Measurements from ENCODE around the gene CUZD1.

Gene CUZD1

DNA sequence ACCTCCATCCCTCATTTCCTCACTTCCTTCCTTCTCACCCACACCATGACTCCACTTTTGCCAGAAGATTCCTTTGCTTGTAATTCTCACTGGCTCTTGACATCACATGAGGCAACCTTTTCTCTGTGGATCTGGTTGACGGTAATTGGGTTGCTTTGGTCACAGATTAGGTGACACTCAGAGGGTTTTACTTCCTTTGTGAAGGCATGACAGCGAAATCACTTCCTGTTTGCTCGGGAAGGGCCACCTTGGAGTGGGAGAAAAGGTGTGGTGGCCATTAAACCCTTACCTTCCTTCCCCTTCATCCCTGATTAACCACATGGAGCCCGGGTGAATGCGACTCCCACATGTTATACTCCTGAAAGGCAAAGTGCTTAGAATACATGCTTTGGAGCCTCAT, 30.2 kb downstream of the CUZD1 start:
- DNase-seq (ENCODE audit: low read depth): no peak

DNA sequence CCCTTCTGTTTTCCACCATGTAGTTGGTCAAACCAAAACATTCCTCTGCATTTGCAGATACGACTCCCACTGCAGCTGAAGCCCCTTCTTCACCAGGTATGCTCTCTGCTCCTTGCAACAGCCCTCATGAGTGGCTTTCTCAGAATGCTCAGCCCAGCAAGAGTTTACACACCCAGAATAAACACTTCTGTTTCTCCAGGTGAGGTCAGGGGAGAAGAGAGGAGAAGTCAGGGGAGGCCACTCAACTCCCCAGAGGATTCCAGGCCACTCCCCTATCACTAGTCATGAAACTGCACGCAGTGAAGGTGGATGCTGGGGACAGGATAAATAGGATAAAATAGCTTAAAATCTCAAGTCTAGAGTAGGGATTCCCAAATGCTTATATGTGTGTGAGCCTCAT, 31.2 kb downstream of the CUZD1 start:
- DNase-seq (ENCODE audit: low read depth): no peak

DNA sequence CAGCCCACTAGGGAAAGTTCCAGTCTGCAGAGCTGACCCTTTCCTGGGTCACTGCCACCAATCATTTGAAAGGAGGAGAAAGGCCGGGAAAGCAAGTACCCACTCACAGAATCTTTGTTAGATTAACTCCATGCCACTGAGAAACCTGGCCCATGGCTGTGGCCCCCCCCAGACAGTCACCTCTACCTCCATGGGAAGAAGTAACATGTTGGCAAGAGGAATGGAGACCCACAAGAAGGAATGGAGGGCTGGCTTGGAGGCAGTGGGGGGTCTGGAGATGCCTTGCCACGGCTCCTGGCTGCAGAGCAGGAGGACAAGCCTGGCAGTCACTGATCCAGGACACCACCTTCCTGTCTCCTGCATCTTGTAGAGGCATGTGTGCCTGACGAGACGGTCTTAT, 32.9 kb downstream of the CUZD1 start:
- DNase-seq (ENCODE audit: low read depth): no peak

DNA sequence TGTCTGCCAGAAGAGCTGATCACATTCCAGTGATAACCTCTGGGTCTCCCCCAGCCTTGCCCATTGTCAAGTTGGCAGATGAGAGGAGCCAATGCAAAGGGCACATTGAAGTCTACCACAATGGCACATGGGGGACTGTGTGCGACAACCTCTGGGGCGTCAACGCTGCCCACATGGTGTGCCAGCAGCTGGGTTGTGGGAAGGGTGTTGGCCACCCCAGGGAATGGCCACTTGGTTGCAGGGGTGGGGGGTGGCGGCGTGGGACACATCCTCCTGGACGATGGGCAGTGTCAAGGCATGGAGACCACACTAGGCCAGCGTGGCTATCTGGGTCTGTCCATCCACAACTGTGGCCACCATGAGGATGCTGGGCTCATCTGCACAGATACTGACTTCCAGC, 43.4 kb downstream of the CUZD1 start:
- no peak for DNase-seq (ENCODE audit: low read depth)

DNA sequence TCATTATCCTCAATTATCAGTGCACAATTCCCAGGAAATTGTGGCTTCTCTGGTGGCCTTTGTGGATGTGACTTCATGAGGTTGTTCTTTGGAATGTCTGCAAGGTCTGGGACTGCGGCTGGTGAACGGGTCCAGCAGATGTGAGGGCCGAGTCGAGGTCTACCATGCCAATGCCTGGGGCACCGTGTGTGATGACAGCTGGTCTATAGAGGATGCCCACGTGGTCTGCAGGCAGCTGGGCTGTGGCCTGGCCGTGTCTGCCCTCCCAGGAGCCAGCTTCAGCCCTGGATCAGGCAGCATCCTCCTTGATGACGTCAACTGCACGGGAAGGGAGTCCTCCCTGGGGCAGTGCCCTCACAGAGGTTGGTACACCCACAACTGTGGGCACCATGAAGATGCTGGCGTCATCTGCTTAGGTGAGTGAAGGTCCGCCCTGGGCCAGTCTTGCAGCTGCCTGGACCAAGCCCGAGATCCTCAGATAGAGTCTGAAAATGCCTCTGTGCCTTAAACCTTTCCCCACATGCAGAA, 46.9 kb downstream of the CUZD1 start:
- DNase-seq (ENCODE audit: low read depth): no peak

DNA sequence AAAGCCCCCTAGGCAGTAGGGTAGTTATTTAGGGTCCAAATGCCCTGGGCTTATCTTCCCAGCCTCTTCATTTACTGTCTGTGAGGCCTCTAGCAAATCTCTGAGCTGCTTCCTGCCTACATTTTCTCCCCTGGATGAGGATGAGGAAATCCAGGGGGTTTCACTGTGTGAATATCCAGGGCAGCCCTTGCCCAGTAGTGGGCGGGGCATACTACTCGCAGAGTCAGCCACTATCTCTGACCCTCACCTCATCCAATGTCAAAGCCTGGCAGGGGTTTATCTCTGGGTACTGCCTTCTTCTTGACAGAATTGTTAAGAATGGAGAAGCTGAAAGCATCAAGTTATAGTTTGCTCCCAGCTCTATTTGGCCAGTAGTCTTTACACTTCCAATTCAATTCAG, 48.9 kb downstream of the CUZD1 start:
- no peak for DNase-seq (ENCODE audit: low read depth)

DNA sequence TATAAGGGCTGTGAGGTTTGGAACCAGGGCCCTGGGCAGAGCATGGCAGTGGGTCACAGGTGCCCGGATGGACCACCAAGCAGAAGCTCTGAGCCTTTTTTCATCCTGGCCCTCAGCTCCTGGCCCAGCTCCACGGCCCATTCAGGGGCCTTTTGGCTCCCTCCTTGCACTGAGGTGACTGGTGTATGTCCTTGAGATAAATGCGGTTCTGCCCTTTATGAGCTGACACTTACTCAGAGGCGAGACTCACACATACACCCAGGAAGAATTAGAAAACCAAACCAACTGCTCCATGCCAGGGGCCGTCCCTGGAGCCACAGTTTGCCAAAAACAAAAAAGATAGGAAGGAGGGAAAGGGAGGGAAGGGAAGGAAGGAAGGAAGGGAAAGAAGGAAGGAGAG, 49.7 kb downstream of the CUZD1 start:
- DNase-seq (ENCODE audit: low read depth): no peak

DNA sequence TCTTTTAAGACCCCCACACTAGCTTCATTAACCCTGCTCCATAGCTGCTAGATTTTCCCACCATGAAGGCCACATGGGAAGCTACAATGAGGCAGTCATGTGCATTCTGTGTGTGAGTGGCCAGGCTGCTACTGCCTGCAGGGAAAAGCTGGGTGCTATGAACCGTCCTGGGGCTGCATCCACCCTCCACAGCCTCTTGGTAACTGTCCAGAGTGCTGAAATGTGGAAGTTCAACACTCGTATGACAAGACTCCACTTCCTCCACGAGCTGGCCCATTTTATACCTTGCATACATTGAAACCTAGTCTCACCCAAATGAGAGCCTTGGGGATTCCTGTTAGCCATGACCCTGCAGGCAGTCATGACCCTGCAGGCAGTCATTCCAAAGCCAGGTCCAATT, 59.4 kb downstream of the CUZD1 start:
- no peak for DNase-seq (ENCODE audit: low read depth)

DNA sequence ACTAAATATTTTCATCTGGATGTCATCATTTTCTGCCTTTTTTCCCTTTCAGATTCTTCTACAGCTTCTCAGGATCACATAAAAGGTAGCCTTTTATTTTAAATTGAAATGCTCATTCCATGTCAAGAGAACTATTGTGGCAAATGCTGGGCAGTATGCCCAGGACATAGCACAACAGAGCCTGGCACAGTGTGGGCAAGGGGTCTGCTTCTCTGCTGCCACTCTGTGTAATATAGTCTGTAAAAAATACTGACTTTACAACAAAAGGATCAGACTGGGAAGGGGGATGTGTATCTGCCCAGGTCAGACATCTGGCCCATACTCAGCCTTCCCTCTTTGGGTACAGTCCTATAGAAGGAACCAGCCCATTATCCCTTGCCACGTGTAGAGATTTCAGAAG, 62.7 kb downstream of the CUZD1 start:
- DNase-seq (ENCODE audit: low read depth): no peak
